CD4-positive, alpha-beta T cell treated with Interleukin-4 for 1 hour (primary cell): ENCODE results near the gene LYRM1.
"Not testable (repeated sequence)": the region's sequence is repeated elsewhere in the genome, so short reads cannot be mapped to it uniquely, and the experiment has no call there.

Experiments used
- DNase-seq, 2 donors: peaks; one replicate each; pipeline ENCODE4 v3.0.0-alpha.2; 2020 to 2022

Gene LYRM1

DNA sequence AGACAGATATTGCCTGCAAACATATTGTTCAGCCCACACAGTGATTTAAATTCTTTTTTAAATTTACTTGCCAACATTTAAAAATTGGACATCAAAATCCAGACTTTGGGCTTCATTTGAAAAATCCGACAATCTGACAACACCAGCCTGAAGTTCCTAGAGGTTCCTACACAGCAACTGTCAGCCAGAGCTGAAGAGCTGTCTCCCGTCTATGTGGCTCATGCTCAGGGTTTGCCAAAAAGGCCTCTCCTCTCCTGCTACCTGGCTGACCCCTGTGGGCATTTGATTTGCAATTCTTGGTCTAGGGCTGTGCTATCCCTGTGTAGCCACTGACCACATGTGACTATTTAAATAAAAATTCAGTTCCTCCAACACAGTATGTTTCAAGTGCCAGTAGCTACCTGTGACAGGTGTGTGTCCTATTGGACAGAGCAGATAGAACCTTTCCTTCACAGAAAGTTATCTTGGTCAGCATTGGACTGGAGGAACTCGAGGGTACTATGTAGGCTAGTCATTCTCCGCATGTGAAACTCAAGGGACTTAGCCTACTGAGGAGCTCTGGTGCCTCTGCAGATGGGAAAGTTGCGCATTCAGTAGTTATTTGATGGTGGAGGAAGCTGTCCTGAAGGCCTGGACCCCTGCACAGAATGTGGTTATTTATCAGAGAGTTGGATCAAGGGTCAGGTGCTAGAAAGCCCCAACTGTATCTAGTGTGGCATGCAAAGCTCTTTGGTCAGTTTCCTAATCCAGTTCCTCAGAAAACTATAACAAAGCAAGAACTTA, 2.7 kb downstream of the LYRM1 start:
- peak in 1 of 2 donors; percentile 15 for DNase-seq

DNA sequence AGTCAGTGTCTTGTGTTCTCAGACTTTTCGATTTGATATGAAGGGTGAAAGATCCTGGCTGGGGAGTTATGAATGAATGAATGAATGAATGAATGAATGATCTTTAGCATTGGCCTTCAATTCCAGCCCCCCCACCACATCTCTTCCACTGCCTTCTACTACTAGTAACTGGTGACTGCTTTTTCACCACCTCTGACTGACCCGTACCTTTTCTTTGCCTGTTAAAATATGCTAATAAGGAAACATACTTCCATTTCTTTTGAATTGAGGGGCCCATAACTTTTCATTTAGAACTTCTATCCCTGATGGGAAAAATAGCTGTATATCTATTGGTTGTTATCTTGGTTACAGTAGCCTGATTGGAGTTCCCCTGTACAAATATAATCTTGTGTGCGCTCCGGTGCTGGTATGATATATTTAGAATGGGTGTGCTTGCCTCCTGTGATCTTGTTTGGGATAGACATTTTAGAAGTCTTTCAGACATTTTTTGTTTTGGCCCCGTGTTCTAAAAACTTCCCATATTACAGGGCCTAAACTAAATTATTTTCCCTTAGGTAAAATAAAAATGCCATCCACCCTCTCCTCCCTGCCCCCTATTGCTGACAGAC, 3.4 kb downstream of the LYRM1 start:
- DNase-seq, result no peak

DNA sequence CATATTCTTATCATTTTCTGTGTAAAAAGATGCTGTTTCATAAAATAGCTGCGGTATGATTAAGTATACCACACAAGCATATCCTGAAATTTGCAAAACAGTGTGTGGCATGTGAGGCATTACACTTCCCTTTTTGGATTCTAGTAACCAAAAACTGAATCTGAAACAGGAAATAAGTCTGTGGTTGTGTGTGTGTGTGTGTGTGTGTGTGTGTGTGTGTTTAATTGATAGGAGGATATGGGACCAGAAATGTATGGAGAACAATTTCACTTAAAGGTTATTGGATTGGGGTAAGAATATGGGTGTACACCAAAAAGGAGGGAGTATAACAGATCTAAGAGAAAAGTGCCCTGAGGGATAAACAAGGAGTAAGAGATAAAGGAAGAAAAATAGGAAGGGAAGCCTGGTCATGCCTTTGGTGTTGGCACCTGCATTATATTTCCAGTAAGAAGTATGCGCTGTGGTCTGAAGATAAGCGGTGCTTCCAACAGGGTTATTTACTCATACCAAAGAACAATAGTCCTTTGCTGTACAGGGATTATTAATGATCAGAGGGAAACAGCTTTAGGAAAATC, 4.0 kb downstream of the LYRM1 start:
- peak; percentile 47 to 75 for DNase-seq

- no peak for DNase-seq
Observed at GRCh38 chr16:20905576-20905975, 5.0 kb downstream of the LYRM1 start.

DNA sequence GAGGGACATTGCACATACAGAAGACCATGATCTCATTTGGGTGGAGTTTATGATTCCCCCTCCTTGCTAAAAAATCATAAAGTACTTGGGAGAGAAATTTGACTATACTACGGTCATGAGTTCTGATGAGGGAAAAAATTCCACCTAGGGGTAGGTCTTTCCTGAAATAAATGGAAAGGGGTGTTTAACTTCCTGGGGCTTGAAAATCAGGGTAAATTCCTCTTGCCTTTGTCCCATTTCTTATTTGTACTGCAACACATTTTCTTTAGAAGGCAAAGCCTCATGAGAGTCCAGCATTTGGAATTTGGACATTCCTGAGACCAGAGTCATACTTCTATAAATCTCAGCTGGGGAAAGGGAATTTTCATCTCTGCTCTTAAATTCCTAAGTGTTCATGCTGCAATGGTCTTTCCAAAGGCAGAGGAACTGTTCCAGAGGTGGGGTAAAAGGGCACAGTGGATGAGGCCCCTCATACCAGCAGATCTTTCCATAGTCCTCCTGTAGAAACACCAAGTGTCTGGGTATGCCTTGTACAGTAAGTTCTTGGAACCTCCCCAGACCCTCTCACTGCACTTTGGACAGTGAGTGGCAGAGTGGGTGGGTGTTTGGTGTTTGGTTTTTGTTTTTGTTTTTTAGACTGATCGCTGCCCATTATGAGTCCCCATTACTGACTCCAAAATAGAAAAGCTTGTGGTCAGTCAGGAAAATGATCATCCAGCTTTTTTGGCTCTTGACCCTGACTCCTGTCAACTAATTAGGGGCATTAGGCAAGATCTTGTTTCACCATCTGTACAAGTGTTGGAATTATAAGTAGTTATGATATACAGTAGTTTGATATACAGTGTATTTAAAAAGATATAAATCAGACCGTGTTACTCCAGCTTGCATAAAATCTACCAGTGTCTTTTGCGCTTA, 6.0 kb downstream of the LYRM1 start:
- DNase-seq, result no peak

DNA sequence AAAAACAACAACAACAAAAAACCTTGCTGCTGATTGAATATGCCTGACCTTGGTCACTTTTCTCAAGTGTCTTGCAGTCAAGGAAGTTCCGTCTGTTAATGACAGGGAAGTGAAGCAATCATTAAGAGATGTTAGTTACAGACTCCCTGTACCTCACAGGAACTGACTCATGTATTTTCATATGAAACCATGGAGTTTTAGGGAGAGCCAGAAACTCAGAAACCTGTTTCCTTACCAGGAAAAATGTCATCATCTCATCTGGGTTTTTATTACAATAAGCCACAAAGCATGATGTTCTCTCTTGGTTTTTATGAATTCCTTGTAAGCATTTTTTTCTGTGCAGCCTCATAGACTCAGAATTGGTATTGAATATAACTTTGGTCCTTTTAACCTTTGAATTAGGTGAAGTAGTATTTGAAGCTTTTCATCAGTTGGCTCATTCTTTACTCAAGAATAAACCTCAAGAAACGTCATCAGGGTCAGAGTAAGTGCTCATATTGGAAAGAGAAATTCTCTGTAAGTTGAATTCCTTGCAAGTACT, 10.3 kb downstream of the LYRM1 start:
- DNase-seq, result peak in 1 of 2 donors; percentile 23

DNA sequence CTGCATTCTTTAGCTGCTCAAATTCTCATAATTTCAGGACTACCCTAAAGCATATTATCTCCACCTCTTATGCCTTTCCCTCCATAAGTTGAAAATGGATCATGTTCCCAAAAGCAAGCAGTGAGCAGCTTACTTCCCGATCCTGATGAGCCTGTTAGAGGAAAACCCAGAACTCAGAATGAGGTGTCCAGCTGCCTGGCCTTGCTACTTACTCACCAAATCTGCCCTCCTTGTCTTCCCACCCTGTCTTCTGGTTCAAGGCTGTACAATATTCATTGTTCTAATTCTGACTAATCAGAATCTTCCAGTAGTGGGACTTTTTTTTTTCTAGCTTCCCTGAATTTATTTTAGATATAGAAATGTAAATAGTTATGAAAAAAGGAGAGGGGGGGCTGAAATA, 10.8 kb downstream of the LYRM1 start:
- peak in 1 of 2 donors; percentile 15 for DNase-seq

DNA sequence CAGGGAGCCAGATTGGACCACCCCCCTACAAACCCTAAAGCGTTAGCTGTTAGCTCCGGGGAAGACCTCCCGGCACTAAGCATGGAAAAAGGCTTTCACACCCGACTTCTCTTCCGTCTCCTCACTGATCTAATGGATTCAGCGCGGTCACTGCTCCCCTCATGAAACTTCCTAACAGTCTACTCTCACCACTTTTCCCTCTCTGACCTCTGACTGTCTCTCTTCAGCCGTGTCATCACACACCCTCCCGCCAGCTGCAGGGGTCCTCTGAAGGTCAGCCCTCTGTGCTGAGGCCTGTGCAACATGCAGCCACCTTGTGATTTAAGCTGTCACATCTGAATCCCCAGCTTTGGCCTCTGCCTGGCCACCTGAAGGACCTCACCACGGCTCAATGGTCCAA, 15.7 kb downstream of the LYRM1 start:
- no peak for DNase-seq

- no peak for DNase-seq
Observed at GRCh38 chr16:20916942-20917341, 16.4 kb downstream of the LYRM1 start.

- DNase-seq, result no peak
Observed at GRCh38 chr16:20918486-20919239, 18.1 kb downstream of the LYRM1 start.

DNA sequence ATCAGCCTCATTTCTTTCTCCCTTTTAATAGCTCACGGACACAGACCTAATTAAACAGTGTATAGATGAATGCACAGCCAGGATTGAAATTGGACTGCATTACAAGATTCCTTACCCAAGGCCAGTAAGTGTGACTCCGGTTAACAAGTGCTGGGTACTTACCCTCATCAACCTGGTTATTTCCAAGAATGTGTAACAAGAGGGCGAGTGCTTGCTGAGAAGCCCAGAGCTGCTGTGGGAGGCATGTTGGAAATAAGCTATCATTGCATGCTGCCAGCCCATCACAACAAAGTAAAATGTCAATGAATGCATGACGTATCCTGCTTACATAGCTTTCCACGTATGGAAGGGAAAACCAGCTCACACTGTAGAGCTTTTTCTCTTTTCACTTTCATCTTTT, 19.5 kb downstream of the LYRM1 start:
- DNase-seq, result no peak

GRCh38 chr16:20920799-20921198, 20.2 kb downstream of the LYRM1 start:
- no peak for DNase-seq

GRCh38 chr16:20923876-20924275, 23.3 kb downstream of the LYRM1 start:
- no peak for DNase-seq

GRCh38 chr16:20925751-20926150, 25.2 kb downstream of the LYRM1 start:
- DNase-seq, result no peak

GRCh38 chr16:20928774-20929411, 28.3 kb downstream of the LYRM1 start:
- no peak for DNase-seq

DNA sequence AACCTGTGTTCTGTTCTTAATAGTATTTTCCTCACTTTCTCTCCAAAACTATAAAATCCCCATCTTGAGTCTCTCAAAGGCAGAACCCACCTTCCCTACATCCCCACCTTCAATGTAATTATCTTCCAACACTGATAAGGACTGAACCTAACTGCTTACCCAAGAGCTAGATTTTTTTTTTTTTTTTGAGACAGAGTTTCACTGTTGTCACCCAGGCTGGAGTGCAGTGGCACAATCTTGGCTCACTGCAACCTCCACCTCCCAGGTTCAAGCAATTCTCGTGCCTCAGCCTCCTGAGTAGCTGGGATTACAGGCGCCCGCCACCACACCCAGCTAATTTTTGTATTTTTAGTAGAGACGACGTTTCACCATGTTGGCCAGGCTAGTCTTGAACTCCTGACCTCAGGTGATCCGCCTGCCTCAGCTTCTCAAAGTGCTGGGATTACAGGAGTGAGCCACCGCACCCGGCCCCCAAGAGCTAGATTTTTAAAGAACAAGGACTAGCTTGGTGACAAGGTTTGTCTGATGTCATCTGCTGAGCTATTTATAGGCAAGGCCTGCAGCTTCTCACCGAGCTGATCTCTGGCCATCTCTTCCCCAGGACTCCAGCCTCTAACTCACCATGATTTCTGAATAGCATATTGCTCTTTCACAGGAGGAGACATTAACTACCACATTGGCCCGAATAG, 29.2 kb downstream of the LYRM1 start:
- not testable (repeated sequence) for DNase-seq

GRCh38 chr16:20930365-20930690, 29.8 kb downstream of the LYRM1 start:
- no peak for DNase-seq

GRCh38 chr16:20931066-20931600, 30.6 kb downstream of the LYRM1 start:
- DNase-seq, result no peak

DNA sequence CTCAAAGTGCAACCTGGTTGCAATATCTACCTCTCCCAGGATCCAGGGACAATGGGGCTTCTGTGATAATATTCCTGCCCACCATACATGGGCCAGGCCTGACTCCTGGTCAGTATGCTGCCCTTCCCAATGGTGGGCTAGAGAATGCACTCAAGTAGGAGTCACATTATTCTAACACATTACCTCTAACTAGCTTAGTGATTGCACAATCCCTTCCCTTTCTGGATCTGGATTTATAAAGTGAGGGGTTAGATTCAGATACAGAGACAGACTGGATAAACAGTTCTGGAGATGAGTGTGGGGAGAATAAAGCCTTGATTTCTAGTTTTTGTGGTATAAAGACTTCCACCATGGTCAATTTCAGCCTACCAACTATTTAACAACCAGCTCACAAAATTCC, 33.0 kb downstream of the LYRM1 start:
- no peak for DNase-seq

DNA sequence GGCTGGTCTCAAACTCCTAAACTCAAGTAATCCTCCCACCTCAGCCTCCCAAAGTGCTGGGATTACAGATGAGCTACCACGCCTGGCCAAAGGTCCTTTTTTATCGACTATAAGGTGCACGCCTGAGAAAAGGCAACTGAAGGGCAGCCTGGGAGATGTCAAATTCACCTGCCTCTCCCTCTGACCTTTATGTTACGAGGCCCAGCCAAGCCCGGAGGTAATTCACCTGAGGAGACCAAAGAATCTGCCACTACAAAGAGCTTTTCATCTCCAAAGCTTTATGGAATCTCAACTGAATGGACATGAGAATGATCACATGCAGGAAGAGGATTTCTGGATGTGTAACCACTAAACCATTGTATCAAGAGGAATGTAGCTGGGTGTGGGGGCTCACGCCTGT, 37.2 kb downstream of the LYRM1 start:
- DNase-seq, result no peak

DNA sequence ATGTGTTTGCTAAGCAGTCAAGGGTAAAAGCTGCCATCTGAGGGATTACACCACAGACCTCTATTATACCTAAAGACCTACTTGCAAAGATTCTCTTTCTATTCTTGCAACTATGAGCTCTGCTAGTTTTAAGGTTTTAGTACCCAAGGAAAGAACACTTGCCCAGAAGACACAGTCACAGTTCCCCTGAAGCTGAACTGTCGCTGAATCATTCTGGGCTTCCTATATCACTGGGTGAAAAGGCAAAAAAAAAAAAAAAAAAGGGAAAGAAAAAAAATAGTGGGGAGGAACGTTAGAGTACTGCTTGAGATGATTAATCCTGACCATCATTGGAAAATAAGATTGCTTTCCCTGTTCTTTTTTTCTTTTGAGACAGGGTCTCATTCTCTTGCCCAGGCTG, 37.9 kb downstream of the LYRM1 start:
- no peak for DNase-seq
